Central memory CD4-positive, alpha-beta T cell (primary cell): ENCODE results near the gene KLK1.
"Not testable (repeated sequence)": the region's sequence is repeated elsewhere in the genome, so short reads cannot be mapped to it uniquely, and the experiment has no call there.

Source experiments
- DNase-seq: peaks from one replicate; pipeline ENCODE4 v3.0.0; 2022

KLK1 gene

GRCh38 chr19:50812474-50812873, 11.1 kb downstream of the KLK1 start:
- no peak for DNase-seq

- not testable (repeated sequence) for DNase-seq
Measured at GRCh38 chr19:50811622-50812238, 11.9 kb downstream of the KLK1 start.

GRCh38 chr19:50808856-50809255, 14.7 kb downstream of the KLK1 start:
- no peak for DNase-seq

- peak; percentile 98 for DNase-seq
Measured at GRCh38 chr19:50804420-50805272, 18.9 kb downstream of the KLK1 start.

- DNase-seq, result no peak
Measured at GRCh38 chr19:50803633-50804419, 19.8 kb downstream of the KLK1 start.

GRCh38 chr19:50801107-50801506, 22.5 kb downstream of the KLK1 start:
- DNase-seq, result no peak

- DNase-seq, result no peak
Measured at GRCh38 chr19:50799547-50799851, 24.1 kb downstream of the KLK1 start.

GRCh38 chr19:50798659-50799546, 24.7 kb downstream of the KLK1 start:
- DNase-seq, result no peak

GRCh38 chr19:50797781-50798658, 25.6 kb downstream of the KLK1 start:
- DNase-seq, result no peak

GRCh38 chr19:50797429-50797780, 26.2 kb downstream of the KLK1 start:
- DNase-seq, result no peak

- DNase-seq, result no peak
Measured at GRCh38 chr19:50796634-50797428, 26.8 kb downstream of the KLK1 start.

- no peak for DNase-seq
Measured at GRCh38 chr19:50796128-50796633, 27.4 kb downstream of the KLK1 start.

- DNase-seq, result no peak
Measured at GRCh38 chr19:50795664-50796073, 27.9 kb downstream of the KLK1 start.

GRCh38 chr19:50794876-50795663, 28.5 kb downstream of the KLK1 start:
- no peak for DNase-seq

- DNase-seq, result no peak
Measured at GRCh38 chr19:50794074-50794875, 29.3 kb downstream of the KLK1 start.

GRCh38 chr19:50793558-50794065, 30.0 kb downstream of the KLK1 start:
- no peak for DNase-seq

GRCh38 chr19:50792272-50793250, 31.0 kb downstream of the KLK1 start:
- no peak for DNase-seq
